Muscle layer of duodenum (tissue), 2 donors: ENCODE results near the gene CNFN.

ENCODE experiments used
- H3K27ac ChIP-seq: one replicate; pipeline ENCODE4 v1.7.0; 2013; ENCODE audit warnings: mild to moderate bottlenecking, low read length
- H3K27me3 ChIP-seq: one replicate; pipeline ENCODE4 v1.7.0; 2013; ENCODE audit warnings: low read depth, mild to moderate bottlenecking, control low read depth, low read length
- H3K36me3 ChIP-seq, 2 donors: one replicate each; pipeline ENCODE4 v1.7.0; 2013; ENCODE audit warnings: low read length in 2 of 2, control low read depth in 1 of 2, mild to moderate bottlenecking in 1 of 2; ENCODE audit not compliant: insufficient read depth in 2 of 2, control insufficient read depth in 1 of 2
- H3K4me1 ChIP-seq, 2 donors: one replicate each; pipeline ENCODE4 v1.7.0; 2013; ENCODE audit warnings: low read length in 2 of 2, mild to moderate bottlenecking in 2 of 2, control low read depth in 1 of 2, moderate library complexity in 1 of 2; ENCODE audit not compliant: insufficient read depth in 2 of 2, control insufficient read depth in 1 of 2
- H3K4me3 ChIP-seq, 2 donors: one replicate each; pipeline ENCODE4 v1.7.0; 2013; ENCODE audit warnings: low read length in 2 of 2, low read depth in 1 of 2, mild to moderate bottlenecking in 1 of 2
- H3K9me3 ChIP-seq, 2 donors: one replicate each; pipeline ENCODE4 v1.7.0; 2013; ENCODE audit warnings: low read length in 2 of 2, control low read depth in 1 of 2, mild to moderate bottlenecking in 1 of 2; ENCODE audit not compliant: control insufficient read depth in 1 of 2
- donor health status: healthy.

The CNFN gene

DNA sequence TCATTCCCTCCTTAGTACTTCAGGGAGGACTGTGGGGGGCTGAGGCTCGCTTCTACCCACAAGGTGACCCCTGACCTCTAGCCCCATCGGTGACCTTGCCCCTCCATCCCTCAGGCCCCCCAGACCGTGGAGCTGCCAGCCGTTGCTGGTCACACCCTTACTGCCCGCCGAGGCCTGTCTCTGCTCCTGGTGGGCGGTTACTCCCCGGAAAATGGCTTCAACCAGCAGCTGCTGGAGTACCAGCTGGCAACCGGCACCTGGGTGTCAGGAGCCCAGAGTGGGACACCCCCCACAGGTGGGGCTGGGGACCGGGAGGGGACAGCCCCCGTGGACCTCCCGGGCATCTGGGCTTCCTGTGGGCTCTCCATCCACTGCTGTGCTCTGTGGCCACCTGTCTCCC, 32.8 kb downstream of the CNFN start:
- H3K4me3 ChIP-seq: no peak overlapping the region
- H3K27me3 ChIP-seq: no peaks in the 10 kb centered on the region
- H3K36me3 ChIP-seq: peaks cover 16 to 75% of the 10 kb centered on the region in 2 donors
- H3K27ac ChIP-seq: no peak overlapping the region
- no peaks in the 10 kb centered on the region for H3K9me3 ChIP-seq
- no peaks in the 10 kb centered on the region for H3K4me1 ChIP-seq

- Histone ChIP-seq H3K27ac (no peak overlapping the region), H3K4me3 (no peak overlapping the region), H3K4me1 (no peaks in the 10 kb centered on the region), H3K27me3 (no peaks in the 10 kb centered on the region), H3K36me3 (peaks cover 16 to 75% of the 10 kb centered on the region in 2 donors), H3K9me3 (no peaks in the 10 kb centered on the region)
These were observed 33.4 kb downstream of the CNFN start for GRCh38 chr19:42356686-42357085.

GRCh38 chr19:42355896-42356295, 34.2 kb downstream of the CNFN start:
- H3K4me1 ChIP-seq: no peaks in the 10 kb centered on the region
- no peak overlapping the region for H3K4me3 ChIP-seq
- no peaks in the 10 kb centered on the region for H3K27me3 ChIP-seq
- peaks cover 16 to 77% of the 10 kb centered on the region in 2 donors for H3K36me3 ChIP-seq
- no peaks in the 10 kb centered on the region for H3K9me3 ChIP-seq
- H3K27ac ChIP-seq: no peak overlapping the region

GRCh38 chr19:42353341-42354015, 36.6 kb downstream of the CNFN start:
- H3K4me1 ChIP-seq: no peaks in the 10 kb centered on the region
- peaks cover 16 to 77% of the 10 kb centered on the region in 2 donors for H3K36me3 ChIP-seq
- H3K27ac ChIP-seq: no peak overlapping the region

GRCh38 chr19:42352301-42353259, 37.5 kb downstream of the CNFN start:
- Histone ChIP-seq H3K4me1 (no peaks in the 10 kb centered on the region), H3K27me3 (no peaks in the 10 kb centered on the region), H3K36me3 (peaks cover 23 to 77% of the 10 kb centered on the region in 2 donors)

More at GRCh38 chr19:42353341-42354015, 36.6 kb downstream of the CNFN start:
- H3K4me3 ChIP-seq: no peak overlapping the region
- H3K9me3 ChIP-seq: no peaks in the 10 kb centered on the region
- no peaks in the 10 kb centered on the region for H3K27me3 ChIP-seq

DNA sequence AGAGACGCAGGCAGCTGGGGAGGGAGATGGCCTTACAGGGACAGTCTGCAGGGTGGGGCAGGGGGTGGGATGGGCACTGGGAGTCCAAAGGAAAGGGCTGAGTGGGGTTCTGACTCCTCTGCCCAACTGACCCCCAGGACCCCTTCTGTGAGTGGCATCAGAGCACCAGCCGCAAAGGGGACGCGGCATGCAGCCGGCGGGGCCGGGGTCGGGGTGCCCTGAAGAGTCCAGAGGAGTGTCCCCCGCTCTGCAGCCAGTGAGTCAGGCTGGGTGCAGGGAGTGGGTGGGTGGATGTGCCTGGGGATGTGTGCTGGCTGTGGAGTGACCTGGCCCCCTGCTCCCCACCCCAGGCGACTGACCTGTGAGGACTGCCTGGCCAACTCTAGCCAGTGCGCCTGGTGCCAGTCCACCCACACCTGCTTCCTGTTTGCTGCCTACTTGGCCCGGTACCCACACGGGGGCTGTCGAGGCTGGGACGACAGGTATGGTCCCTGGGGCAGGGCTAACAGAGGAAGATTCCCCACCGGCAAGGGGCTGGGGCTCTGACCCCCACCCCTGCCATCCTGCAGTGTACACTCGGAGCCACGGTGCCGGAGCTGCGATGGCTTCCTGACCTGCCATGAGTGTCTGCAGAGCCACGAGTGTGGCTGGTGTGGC, 38.9 kb downstream of the CNFN start:
- H3K4me1 ChIP-seq: no peaks in the 10 kb centered on the region
- no peak overlapping the region for H3K27ac ChIP-seq
- no peak overlapping the region for H3K4me3 ChIP-seq
- H3K27me3 ChIP-seq: no peaks in the 10 kb centered on the region
- peaks cover 19 to 64% of the 10 kb centered on the region in 2 donors for H3K36me3 ChIP-seq
- no peaks in the 10 kb centered on the region for H3K9me3 ChIP-seq

More at GRCh38 chr19:42352301-42353259, 37.5 kb downstream of the CNFN start:
- no peak overlapping the region for H3K4me3 ChIP-seq
- H3K27ac ChIP-seq: no peak overlapping the region
- no peaks in the 10 kb centered on the region for H3K9me3 ChIP-seq

- H3K36me3 ChIP-seq: peaks cover 17 to 62% of the 10 kb centered on the region in 2 donors
- no peak overlapping the region for H3K4me3 ChIP-seq
- H3K4me1 ChIP-seq: no peaks in the 10 kb centered on the region
- H3K9me3 ChIP-seq: no peaks in the 10 kb centered on the region
- no peaks in the 10 kb centered on the region for H3K27me3 ChIP-seq
- no peak overlapping the region for H3K27ac ChIP-seq
These were observed 39.7 kb downstream of the CNFN start for GRCh38 chr19:42350417-42350816.

DNA sequence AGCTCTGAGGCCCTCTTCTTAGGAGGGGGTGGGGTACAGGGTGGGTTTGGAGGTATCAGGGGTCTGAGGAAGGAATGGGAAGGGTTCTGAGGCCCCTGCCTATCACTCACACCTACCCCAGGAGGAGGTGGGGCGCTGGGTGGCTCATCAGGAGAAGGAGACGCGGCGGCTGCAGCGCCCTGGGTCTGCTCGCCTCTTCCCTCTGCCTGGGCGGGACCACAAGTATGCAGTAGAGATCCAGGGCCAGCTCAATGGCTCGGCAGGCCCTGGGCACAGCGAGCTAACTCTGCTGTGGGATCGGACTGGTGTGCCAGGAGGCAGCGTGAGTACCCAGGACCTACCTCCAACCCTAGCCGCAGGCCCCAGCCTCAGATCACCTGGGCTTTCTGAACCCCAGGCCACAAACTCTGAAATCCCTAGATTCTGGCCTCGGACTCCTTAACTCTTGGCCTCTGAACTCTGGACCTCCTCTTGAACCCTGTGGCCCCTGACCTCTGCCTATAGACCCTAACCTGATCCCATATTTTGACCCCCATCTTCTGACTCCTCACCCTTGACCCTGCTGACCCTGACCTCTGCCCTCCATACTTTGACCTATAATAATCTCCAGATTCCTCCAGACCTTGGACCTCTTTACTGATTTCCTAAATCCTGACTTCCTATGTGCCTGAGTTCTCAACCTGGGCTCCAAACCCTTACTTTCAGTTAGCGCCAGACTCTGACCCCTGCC, 40.6 kb downstream of the CNFN start:
- Histone ChIP-seq H3K36me3 (peaks cover 11 to 63% of the 10 kb centered on the region in 2 donors), H3K9me3 (no peaks in the 10 kb centered on the region), H3K27ac (no peak overlapping the region), H3K4me3 (no peak overlapping the region), H3K4me1 (no peaks in the 10 kb centered on the region), H3K27me3 (no peaks in the 10 kb centered on the region)

DNA sequence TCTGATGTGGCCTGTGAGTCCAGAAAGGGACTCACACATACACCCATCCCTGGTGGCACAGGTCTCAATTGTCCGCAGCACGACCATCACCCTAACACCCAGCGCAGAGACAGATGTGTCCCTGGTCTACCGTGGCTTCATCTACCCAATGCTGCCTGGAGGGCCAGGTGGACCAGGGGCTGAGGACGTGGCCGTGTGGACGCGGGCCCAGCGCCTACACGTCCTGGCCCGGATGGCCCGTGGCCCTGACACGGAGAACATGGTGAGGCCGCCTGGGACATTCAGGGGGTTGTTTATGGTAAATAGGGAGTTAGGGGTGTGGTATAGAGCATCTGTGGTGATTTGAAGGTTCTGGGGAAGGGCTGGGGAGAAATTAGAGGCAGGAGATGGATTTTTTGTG, 41.9 kb downstream of the CNFN start:
- Histone ChIP-seq H3K27ac (no peak overlapping the region), H3K4me3 (no peak overlapping the region), H3K9me3 (no peaks in the 10 kb centered on the region), H3K27me3 (no peaks in the 10 kb centered on the region), H3K36me3 (peaks cover 7 to 63% of the 10 kb centered on the region in 2 donors), H3K4me1 (no peaks in the 10 kb centered on the region)

GRCh38 chr19:42345191-42345812, 44.8 kb downstream of the CNFN start:
- no peak overlapping the region for H3K4me3 ChIP-seq
- H3K9me3 ChIP-seq: no peaks in the 10 kb centered on the region
- no peaks in the 10 kb centered on the region for H3K27me3 ChIP-seq
- H3K27ac ChIP-seq: no peak overlapping the region
- no peaks in the 10 kb centered on the region for H3K4me1 ChIP-seq
- H3K36me3 ChIP-seq: peaks cover 14 to 39% of the 10 kb centered on the region in 2 donors
